ENCODE data around the gene PRKCG. TPM values are rescaled to one million over a fixed set of nuclear protein-coding genes. Genes with fewer than 3 reads are reported as not detected.

The PRKCG gene
- total RNA-seq, 4 donors from 2014 or later = not detected

DNA sequence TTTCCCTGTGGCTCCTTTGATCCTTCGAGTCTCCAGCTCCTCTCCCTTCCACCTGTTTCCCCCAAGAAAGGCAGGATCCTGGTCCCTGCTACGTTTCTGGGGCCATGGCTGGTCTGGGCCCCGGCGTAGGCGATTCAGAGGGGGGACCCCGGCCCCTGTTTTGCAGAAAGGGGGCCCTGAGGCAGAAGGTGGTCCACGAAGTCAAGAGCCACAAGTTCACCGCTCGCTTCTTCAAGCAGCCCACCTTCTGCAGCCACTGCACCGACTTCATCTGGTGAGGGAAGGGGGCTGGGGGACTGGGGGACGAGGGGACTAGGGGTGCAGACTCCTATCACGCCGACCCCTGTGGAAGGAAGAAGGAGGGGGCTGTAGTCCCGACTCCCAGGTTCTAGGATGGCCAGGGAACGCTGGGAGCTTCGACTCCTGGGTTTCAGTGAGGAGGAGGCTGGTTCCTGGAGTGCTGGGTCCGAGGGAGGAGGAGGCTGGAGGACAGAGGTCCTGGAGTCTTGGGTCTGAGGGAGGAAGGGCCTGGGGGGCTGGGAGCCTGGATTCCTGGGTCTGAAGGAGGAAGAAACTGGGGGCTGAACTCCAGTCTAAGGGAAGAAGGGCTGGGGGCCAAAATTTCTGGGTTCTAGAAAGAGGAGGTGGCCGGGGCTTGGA lies 524 bp downstream of the PRKCG start:
- TF ChIP-seq, protein P1, sequence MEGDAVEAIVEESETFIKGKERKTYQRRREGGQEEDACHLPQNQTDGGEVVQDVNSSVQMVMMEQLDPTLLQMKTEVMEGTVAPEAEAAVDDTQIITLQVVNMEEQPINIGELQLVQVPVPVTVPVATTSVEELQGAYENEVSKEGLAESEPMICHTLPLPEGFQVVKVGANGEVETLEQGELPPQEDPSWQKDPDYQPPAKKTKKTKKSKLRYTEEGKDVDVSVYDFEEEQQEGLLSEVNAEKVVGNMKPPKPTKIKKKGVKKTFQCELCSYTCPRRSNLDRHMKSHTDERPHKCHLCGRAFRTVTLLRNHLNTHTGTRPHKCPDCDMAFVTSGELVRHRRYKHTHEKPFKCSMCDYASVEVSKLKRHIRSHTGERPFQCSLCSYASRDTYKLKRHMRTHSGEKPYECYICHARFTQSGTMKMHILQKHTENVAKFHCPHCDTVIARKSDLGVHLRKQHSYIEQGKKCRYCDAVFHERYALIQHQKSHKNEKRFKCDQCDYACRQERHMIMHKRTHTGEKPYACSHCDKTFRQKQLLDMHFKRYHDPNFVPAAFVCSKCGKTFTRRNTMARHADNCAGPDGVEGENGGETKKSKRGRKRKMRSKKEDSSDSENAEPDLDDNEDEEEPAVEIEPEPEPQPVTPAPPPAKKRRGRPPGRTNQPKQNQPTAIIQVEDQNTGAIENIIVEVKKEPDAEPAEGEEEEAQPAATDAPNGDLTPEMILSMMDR (IDR thresholded peaks at IDR 0.05) = no peak
- ATAC-seq (ENCODE audit: low FRiP score) (no peak), DNase-seq (ENCODE audit: low spot score) (no peak)

DNA sequence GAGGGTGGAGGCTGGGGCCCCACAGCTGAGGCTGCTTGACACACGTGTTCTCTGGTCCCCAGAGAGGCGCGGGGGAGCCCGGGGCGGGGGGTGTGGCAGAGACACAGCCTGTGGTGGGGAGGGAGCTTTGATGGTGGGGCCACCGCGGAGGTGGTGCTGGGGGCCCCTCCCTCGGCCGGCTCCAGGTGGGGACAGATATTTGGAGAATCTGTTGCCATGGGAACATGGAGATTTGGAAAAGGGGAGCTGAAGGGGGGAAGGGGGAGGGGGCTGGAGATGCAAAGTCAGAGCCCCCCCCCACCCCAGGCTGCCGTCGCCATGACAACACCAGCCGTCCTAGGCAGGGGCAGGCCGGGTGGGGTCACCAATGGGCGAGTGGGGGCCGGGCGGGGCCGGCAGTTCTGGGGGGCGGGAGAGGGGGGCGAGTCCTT lies 1.2 kb downstream of the PRKCG start:
- TF ChIP-seq, protein P1 (IDR thresholded peaks at IDR 0.05) = no peak
- ATAC-seq (ENCODE audit: low FRiP score) = no peak

DNA sequence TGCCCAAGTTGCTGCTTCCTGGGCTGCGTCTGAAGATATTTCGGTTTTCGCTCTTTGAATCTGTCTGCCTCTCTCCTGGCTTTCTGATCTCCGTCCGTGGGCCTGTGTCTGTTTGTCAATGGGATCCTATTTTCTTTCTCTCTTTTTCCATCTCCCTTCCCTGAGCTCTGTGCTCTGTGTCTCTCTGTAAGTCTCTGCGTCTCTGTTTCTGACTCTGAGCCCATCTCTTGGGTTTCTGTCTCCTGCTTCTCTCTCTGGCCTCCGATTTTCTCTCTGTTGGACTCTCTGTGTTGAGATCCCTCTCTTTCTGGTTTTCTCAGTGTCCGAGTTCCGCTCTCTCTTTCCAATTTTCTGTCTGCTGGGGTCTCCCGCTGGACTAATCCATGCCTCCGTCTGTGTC lies 1.7 kb downstream of the PRKCG start:
- TF ChIP-seq, protein P1 (IDR thresholded peaks at IDR 0.05) = no peak
- DNase-seq (ENCODE audit: low spot score) (no peak), ATAC-seq (ENCODE audit: low FRiP score) (no peak)

More for the DNA sequence above, 1.2 kb downstream of the PRKCG start:
- no peak for DNase-seq (ENCODE audit: low spot score)

DNA sequence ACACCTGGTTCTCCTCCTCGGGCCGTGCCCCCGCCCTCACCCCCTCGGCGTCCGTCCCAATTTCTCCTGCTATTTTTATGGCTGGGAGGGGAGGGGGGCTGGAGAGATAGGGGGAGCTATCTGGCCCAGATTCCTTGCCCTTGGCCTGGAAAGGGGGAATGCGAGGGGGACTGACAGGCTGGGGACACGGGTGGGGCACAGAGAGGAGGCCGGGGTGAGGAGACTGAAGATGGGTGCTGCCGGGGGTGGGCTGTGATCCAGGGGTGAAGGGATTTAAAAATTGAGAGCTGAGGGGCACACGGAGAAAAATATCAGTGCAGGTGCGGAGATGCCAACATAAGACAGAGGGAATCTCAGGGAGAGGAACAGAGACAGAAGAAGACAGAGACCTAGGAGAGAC lies 2.3 kb downstream of the PRKCG start:
- ATAC-seq (ENCODE audit: low FRiP score) (no peak), DNase-seq (ENCODE audit: low spot score) (no peak)
- TF ChIP-seq, protein P1 (IDR thresholded peaks at IDR 0.05) = no peak

DNA sequence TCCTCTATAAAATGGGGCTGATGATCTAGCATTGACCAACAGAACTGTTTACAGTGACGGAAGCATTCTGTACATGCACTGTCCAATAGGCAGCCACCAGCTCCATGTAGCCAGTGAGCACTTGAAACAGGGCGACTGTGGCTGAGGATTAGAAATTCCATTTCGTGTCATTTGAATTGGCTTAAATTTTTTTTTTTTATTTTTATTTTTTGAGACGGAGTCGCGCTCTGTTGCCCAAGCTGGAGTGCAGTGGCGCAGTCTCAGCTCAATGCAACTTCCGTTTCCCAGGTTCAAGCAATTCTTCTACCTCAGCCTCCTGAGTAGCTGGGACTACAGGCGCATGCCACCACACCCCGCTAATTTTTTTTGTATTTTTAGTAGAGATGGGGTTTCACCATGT lies 3.0 kb downstream of the PRKCG start:
- TF ChIP-seq, protein P1 (IDR thresholded peaks at IDR 0.05) = no peak
- DNase-seq (ENCODE audit: low spot score) (no peak), ATAC-seq (ENCODE audit: low FRiP score) (no peak)

GRCh38 chr19:53892301-53892980 lies 10.4 kb downstream of the PRKCG start:
- TF ChIP-seq, protein P1 (IDR thresholded peaks at IDR 0.05) = no peak
- DNase-seq (ENCODE audit: low spot score) (no peak), ATAC-seq (ENCODE audit: low FRiP score) (no peak)

DNA sequence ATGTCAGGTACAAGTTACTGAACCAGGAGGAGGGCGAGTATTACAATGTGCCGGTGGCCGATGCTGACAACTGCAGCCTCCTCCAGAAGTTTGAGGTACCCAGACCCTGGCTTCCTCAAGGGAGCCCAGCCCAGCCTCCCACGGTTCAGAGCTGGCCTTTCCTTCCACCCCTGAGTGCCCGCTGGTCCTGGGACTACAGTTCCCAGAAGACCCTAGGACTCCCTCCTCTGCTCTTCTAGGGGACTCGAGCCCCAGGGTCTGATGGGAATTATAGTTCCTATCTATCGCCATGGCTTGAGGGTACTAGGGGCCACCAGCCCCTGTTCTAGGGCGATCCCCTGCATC lies 11.0 kb downstream of the PRKCG start:
- TF ChIP-seq, protein P1 (IDR thresholded peaks at IDR 0.05) = no peak
- DNase-seq (ENCODE audit: low spot score) (no peak), ATAC-seq (ENCODE audit: low FRiP score) (no peak)
